ENCODE results near the gene BTBD19. TPM values are rescaled to one million over a fixed set of nuclear protein-coding genes. Genes with fewer than 3 reads are reported as not detected.
A peak's percentile ranks its signal among the peaks of the same experiment; 100 is the strongest.

Gene BTBD19
- polyA plus RNA-seq, 1 of the 3 experiments (the other 2 are of a cell fraction) = 36.9 TPM

DNA sequence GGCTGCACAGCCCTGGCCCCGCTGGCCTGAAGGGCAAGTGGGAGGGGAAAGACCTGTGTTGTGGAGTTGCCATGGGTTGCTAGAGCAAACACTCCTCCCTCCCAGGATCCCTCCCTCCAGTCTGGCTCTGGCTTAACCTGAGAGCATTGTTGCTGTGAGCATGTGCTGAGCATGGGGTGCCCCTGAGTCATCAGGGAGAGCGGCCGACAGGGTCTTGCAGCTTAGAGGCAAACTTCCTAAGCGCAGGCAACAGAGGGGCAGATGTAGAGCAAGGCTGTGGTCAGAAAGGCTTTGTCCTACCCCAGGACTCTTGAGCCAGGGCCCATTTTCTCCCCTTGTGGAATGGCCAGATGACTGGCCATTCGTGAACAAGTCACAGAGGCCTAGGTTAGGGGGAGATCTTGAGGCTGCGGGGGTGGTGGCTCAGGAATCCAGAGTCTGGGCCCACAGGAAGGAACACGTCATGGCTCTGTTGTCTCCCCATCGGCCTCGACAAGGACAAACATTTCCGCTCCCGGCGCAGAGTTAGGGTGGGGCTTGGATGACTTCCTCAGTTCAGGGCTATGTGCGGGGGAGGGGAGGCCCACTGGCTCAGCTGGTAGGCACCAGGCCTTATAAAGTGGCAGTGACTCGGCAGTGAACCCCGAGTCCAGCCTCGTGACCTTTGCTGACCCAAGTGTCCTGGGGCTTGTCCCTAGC is 810 bp upstream of the BTBD19 start:
- Histone ChIP-seq H4K20me1 (ENCODE audit: insufficient read depth) (peaks cover 11% of the 10 kb centered on the region), H3K9ac (peak overlapping the region; percentile 94), H3F3A (replicated peaks; ENCODE audit: insufficient read depth) (peaks cover 73% of the 10 kb centered on the region), H3K79me2 (ENCODE audit: insufficient read depth) (peaks cover 70% of the 10 kb centered on the region), H3K9me3 (no peaks in the 10 kb centered on the region), H3K4me1 (ENCODE audit: control insufficient read depth in 1 of 2, insufficient read depth in 2 of 2, low read depth in 1 of 2, low read length in 1 of 2) (peaks cover 54 to 84% of the 10 kb centered on the region in 2 experiments; a peak in 3 of 4 replicates), H3K36me3 (replicated peaks in 1 of 2; ENCODE audit: control insufficient read depth in 1 of 2, insufficient read depth in 2 of 2, low read length in 1 of 2) (peaks cover 38 to 47% of the 10 kb centered on the region in 2 experiments), H2AFZ (ENCODE audit: low read depth) (no peak overlapping the region), H3K9me2 (no peaks in the 10 kb centered on the region), H3K27ac (ENCODE audit: low read depth in 2 of 2, low read length in 1 of 2) (peak overlapping the region; percentile 94 to 100), H3K4me2 (peak overlapping the region; percentile 76), H3K27me3 (ENCODE audit: insufficient read depth) (no peaks in the 10 kb centered on the region), H3K4me3 (ENCODE audit: low read depth in 2 of 2, low read length in 1 of 2) (peak overlapping the region in 1 of 2 experiments; percentile 54; a peak in 3 of 4 replicates)
- POLR2A ChIA-PET = interaction anchor here (0.9 to 3.2 kb wide), 5 partner anchors 8 to 32 kb away, joined by 3 to 29 read pairs (median 15); partner anchors contain the start of genes PLK3 and RPS8
- CTCF ChIA-PET = interaction anchor here (0.9 to 1.5 kb wide), 3 partner anchors 21 to 78 kb away, joined by 3 to 4 read pairs (median 4); no protein-coding TSS in a partner anchor
- WGBS (ENCODE audit: low lambda C conversion rate) = 0% methylated on average over 11 of the region's 16 CpGs
- peak; percentile 60 for DNase-seq
- TF ChIP-seq, protein P1, sequence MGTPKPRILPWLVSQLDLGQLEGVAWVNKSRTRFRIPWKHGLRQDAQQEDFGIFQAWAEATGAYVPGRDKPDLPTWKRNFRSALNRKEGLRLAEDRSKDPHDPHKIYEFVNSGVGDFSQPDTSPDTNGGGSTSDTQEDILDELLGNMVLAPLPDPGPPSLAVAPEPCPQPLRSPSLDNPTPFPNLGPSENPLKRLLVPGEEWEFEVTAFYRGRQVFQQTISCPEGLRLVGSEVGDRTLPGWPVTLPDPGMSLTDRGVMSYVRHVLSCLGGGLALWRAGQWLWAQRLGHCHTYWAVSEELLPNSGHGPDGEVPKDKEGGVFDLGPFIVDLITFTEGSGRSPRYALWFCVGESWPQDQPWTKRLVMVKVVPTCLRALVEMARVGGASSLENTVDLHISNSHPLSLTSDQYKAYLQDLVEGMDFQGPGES (IDR thresholded peaks at IDR 0.05; ENCODE audit: low read depth, low read length) = no peak
- TF ChIP-seq FOXJ3 (CRISPR knock-in tag; IDR thresholded peaks at IDR 0.05) = no peak
- TF ChIP-seq POLR2AphosphoS5 (IDR thresholded peaks at IDR 0.05; ENCODE audit: low read depth, low read length) = peak; percentile 21; the same call in 1 of the 2 replicates
- TF ChIP-seq, protein P2, sequence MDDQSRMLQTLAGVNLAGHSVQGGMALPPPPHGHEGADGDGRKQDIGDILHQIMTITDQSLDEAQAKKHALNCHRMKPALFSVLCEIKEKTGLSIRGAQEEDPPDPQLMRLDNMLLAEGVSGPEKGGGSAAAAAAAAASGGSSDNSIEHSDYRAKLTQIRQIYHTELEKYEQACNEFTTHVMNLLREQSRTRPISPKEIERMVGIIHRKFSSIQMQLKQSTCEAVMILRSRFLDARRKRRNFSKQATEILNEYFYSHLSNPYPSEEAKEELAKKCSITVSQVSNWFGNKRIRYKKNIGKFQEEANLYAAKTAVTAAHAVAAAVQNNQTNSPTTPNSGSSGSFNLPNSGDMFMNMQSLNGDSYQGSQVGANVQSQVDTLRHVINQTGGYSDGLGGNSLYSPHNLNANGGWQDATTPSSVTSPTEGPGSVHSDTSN (IDR thresholded peaks at IDR 0.05) = peak; percentile 58
- peak; percentile 57; the same call in 1 of the 2 replicates for TF ChIP-seq ELF1 (IDR thresholded peaks at IDR 0.05)
- peak; percentile 35; the same call in 1 of the 2 replicates for TF ChIP-seq FOXM1 (IDR thresholded peaks at IDR 0.05; ENCODE audit: low read depth)
- TF ChIP-seq MEF2A (IDR thresholded peaks at IDR 0.05; ENCODE audit: borderline replicate concordance, low read depth) = no peak
- peak in 1 of 2 experiments; percentile 84; a peak in 2 of 4 replicates for TF ChIP-seq EP300 (IDR thresholded peaks at IDR 0.05; ENCODE audit: borderline replicate concordance in 1 of 2, low read depth in 1 of 2, low read length in 1 of 2)
- TF ChIP-seq SIN3A (IDR thresholded peaks at IDR 0.05; ENCODE audit: borderline replicate concordance, low read depth, low read length) = peak; percentile 69
- peak; percentile 79; the same call in 1 of the 2 replicates for TF ChIP-seq TCF12 (IDR thresholded peaks at IDR 0.05)
- TF ChIP-seq NFIC (IDR thresholded peaks at IDR 0.05; ENCODE audit: borderline replicate concordance) = peak; percentile 81
- TF ChIP-seq JUND (IDR thresholded peaks at IDR 0.05) = peak; percentile 44; the same call in 1 of the 2 replicates
- peak; percentile 91; the same call in 1 of the 2 replicates for TF ChIP-seq RXRA (IDR thresholded peaks at IDR 0.05; ENCODE audit: borderline replicate concordance, low read depth)
- TF ChIP-seq EZH2phosphoT487 (IDR thresholded peaks at IDR 0.05; ENCODE audit: borderline replicate concordance, low read depth) = no peak
- no peak; the same call in 1 of the 2 replicates for TF ChIP-seq NRF1 (IDR thresholded peaks at IDR 0.05; ENCODE audit: low read depth, low read length)
- no peak for TF ChIP-seq GATA2 (CRISPR knock-in tag; IDR thresholded peaks at IDR 0.05)
- no peak for TF ChIP-seq CHD2 (IDR thresholded peaks at IDR 0.05; ENCODE audit: low read length, partially characterized antibody)
- TF ChIP-seq, protein P3, sequence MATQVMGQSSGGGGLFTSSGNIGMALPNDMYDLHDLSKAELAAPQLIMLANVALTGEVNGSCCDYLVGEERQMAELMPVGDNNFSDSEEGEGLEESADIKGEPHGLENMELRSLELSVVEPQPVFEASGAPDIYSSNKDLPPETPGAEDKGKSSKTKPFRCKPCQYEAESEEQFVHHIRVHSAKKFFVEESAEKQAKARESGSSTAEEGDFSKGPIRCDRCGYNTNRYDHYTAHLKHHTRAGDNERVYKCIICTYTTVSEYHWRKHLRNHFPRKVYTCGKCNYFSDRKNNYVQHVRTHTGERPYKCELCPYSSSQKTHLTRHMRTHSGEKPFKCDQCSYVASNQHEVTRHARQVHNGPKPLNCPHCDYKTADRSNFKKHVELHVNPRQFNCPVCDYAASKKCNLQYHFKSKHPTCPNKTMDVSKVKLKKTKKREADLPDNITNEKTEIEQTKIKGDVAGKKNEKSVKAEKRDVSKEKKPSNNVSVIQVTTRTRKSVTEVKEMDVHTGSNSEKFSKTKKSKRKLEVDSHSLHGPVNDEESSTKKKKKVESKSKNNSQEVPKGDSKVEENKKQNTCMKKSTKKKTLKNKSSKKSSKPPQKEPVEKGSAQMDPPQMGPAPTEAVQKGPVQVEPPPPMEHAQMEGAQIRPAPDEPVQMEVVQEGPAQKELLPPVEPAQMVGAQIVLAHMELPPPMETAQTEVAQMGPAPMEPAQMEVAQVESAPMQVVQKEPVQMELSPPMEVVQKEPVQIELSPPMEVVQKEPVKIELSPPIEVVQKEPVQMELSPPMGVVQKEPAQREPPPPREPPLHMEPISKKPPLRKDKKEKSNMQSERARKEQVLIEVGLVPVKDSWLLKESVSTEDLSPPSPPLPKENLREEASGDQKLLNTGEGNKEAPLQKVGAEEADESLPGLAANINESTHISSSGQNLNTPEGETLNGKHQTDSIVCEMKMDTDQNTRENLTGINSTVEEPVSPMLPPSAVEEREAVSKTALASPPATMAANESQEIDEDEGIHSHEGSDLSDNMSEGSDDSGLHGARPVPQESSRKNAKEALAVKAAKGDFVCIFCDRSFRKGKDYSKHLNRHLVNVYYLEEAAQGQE (IDR thresholded peaks at IDR 0.05; ENCODE audit: low read depth, low read length) = peak; percentile 51; the same call in 1 of the 2 replicates
- no peak; the same call in 1 of the 2 replicates for TF ChIP-seq TAF1 (IDR thresholded peaks at IDR 0.05; ENCODE audit: borderline replicate concordance, low read depth, low read length)
- TF ChIP-seq, protein P4, sequence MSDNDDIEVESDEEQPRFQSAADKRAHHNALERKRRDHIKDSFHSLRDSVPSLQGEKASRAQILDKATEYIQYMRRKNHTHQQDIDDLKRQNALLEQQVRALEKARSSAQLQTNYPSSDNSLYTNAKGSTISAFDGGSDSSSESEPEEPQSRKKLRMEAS (IDR thresholded peaks at IDR 0.05; ENCODE audit: low read depth) = peak; percentile 99
- TF ChIP-seq, protein P5, sequence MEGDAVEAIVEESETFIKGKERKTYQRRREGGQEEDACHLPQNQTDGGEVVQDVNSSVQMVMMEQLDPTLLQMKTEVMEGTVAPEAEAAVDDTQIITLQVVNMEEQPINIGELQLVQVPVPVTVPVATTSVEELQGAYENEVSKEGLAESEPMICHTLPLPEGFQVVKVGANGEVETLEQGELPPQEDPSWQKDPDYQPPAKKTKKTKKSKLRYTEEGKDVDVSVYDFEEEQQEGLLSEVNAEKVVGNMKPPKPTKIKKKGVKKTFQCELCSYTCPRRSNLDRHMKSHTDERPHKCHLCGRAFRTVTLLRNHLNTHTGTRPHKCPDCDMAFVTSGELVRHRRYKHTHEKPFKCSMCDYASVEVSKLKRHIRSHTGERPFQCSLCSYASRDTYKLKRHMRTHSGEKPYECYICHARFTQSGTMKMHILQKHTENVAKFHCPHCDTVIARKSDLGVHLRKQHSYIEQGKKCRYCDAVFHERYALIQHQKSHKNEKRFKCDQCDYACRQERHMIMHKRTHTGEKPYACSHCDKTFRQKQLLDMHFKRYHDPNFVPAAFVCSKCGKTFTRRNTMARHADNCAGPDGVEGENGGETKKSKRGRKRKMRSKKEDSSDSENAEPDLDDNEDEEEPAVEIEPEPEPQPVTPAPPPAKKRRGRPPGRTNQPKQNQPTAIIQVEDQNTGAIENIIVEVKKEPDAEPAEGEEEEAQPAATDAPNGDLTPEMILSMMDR (IDR thresholded peaks at IDR 0.05) = no peak
- TF ChIP-seq, protein P6, sequence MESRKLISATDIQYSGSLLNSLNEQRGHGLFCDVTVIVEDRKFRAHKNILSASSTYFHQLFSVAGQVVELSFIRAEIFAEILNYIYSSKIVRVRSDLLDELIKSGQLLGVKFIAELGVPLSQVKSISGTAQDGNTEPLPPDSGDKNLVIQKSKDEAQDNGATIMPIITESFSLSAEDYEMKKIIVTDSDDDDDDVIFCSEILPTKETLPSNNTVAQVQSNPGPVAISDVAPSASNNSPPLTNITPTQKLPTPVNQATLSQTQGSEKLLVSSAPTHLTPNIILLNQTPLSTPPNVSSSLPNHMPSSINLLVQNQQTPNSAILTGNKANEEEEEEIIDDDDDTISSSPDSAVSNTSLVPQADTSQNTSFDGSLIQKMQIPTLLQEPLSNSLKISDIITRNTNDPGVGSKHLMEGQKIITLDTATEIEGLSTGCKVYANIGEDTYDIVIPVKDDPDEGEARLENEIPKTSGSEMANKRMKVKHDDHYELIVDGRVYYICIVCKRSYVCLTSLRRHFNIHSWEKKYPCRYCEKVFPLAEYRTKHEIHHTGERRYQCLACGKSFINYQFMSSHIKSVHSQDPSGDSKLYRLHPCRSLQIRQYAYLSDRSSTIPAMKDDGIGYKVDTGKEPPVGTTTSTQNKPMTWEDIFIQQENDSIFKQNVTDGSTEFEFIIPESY (IDR thresholded peaks at IDR 0.05; ENCODE audit: borderline replicate concordance, low read depth) = no peak

Measured in SK-N-SH (cell line).